H1 (cell line): ENCODE data around the gene ASF1B. TPM values are rescaled to one million over a fixed set of nuclear protein-coding genes. Genes with fewer than 3 reads are reported as not detected.
"Not testable (repeated sequence)": the region's sequence is repeated elsewhere in the genome, so short reads cannot be mapped to it uniquely, and the experiment has no call there.

Experiments used
- CTCF ChIA-PET: fragments of 300-600 bp; sonication (Branson Sonifier 250); formaldehyde crosslinking; loops from one replicate; lab custom pipeline; 2021; ENCODE audit not compliant: partially characterized antibody; lab: Charles Lee
- POLR2A ChIA-PET: fragments of 300-600 bp; sonication (Branson Sonifier 250); formaldehyde crosslinking; loops from one replicate; lab custom pipeline; 2021; ENCODE audit warnings: inconsistent platforms; ENCODE audit not compliant: partially characterized antibody; lab: Charles Lee
- DNase-seq, 2 experiments: peaks; one replicate each; pipeline versions ENCODE4 v3.0.0 to v3.0.0-alpha.2; 2010 to 2022; ENCODE audit warnings: low spot score in 2 of 2, low read depth in 1 of 2, mixed read lengths in 1 of 2
- FAIRE-seq: peaks from 2 replicates; lab custom pipeline; 2011; peaks lifted over from hg19 to GRCh38; lab: Jason Lieb, UNC
- H2AFZ ChIP-seq: 2 replicates; pipeline ENCODE4 v1.8.1; 2012; ENCODE audit warnings: low read length, inconsistent platforms
- H2AK5ac ChIP-seq: 2 replicates; pipeline ENCODE4 v1.6.1; 2013; ENCODE audit warnings: low read depth, low read length
- H2BK120ac ChIP-seq: replicated peaks from 2 replicates; pipeline ENCODE3; 2013; ENCODE audit warnings: low read depth, low read length, inconsistent platforms
- H2BK12ac ChIP-seq: 2 replicates; pipeline ENCODE4 v1.6.1; 2013; ENCODE audit warnings: low read depth, low read length
- H2BK15ac ChIP-seq: 2 replicates; pipeline ENCODE4 v1.6.1; 2013; ENCODE audit warnings: low read length
- H2BK20ac ChIP-seq: 2 replicates; pipeline ENCODE4 v1.6.1; 2013; ENCODE audit warnings: low read length
- H2BK5ac ChIP-seq: 2 replicates; pipeline ENCODE4 v1.6.1; 2013; ENCODE audit warnings: low read depth, low read length
- H3K14ac ChIP-seq: 2 replicates; pipeline ENCODE4 v1.6.1; 2013; ENCODE audit warnings: inconsistent platforms; ENCODE audit not compliant: insufficient read length
- H3K18ac ChIP-seq: 2 replicates; pipeline ENCODE4 v1.6.1; 2013; ENCODE audit warnings: low read length; ENCODE audit errors: extremely low read depth
- H3K23ac ChIP-seq: 2 replicates; pipeline ENCODE4 v1.6.1; 2013; ENCODE audit warnings: inconsistent platforms; ENCODE audit not compliant: insufficient read length
- H3K23me2 ChIP-seq: 2 replicates; pipeline ENCODE4 v1.6.1; 2013; ENCODE audit warnings: low read depth, low read length
- H3K27ac ChIP-seq: 2 replicates; pipeline ENCODE4 v1.6.1; 2011; ENCODE audit warnings: low read depth, low read length, inconsistent platforms
- H3K27me3 ChIP-seq, 4 experiments: replicated peaks in 1 of 4; 1 replicate in 1 of 4; 2 replicates in 3 of 4; pipeline versions ENCODE4 v1.6.1 to v1.8.1; 2011 to 2013; ENCODE audit warnings: low read length in 3 of 4, mild to moderate bottlenecking in 3 of 4, inconsistent platforms in 2 of 4, mixed read lengths in 2 of 4, moderate library complexity in 1 of 4; ENCODE audit not compliant: control insufficient read depth in 3 of 4, insufficient read depth in 3 of 4; ENCODE audit errors: extremely low read depth in 1 of 4
- H3K36me3 ChIP-seq, 4 experiments: 2 replicates each; pipeline versions ENCODE4 v1.6.1 to v1.8.1; 2011 to 2013; ENCODE audit warnings: mild to moderate bottlenecking in 4 of 4, low read length in 3 of 4, moderate library complexity in 2 of 4, control low read depth in 1 of 4, inconsistent platforms in 1 of 4; ENCODE audit not compliant: insufficient read depth in 4 of 4, control insufficient read depth in 2 of 4
- H3K4ac ChIP-seq: replicated peaks from 2 replicates; pipeline ENCODE3; 2013; ENCODE audit warnings: low read length, low read depth, mixed read lengths, inconsistent platforms; ENCODE audit not compliant: insufficient read length
- H3K4me1 ChIP-seq, 4 experiments: replicated peaks in 1 of 4; 1 replicate in 1 of 4; 2 replicates in 3 of 4; pipeline versions ENCODE4 v1.6.1 to v1.8.1; 2011 to 2013; ENCODE audit warnings: low read length in 3 of 4, inconsistent platforms in 2 of 4, mixed read lengths in 1 of 4; ENCODE audit not compliant: insufficient read depth in 4 of 4, control insufficient read depth in 3 of 4
- H3K4me2 ChIP-seq, 2 experiments: 2 replicates each; pipeline versions ENCODE4 v1.6.1 to v1.8.1; 2011 to 2013; ENCODE audit warnings: low read depth in 2 of 2, low read length in 2 of 2, control low read depth in 1 of 2, inconsistent platforms in 1 of 2, mild to moderate bottlenecking in 1 of 2; ENCODE audit not compliant: insufficient read depth in 1 of 2
- H3K4me3 ChIP-seq, 4 experiments: fragments of 200-600, 300-600 bp in 1 of 4; sonication (generic), shearing (Covaris generic), sonication (Bioruptor Twin) in 1 of 4; 2 replicates each; pipeline versions ENCODE4 v1.5.1 to v1.8.1; 2011 to 2016; ENCODE audit warnings: low read length in 4 of 4, low read depth in 3 of 4, control low read depth in 2 of 4, inconsistent platforms in 2 of 4, mild to moderate bottlenecking in 2 of 4, mixed read lengths in 1 of 4, moderate library complexity in 1 of 4; ENCODE audit not compliant: insufficient read depth in 2 of 4; ENCODE audit errors: extremely low read depth in 1 of 4
- H3K56ac ChIP-seq: replicated peaks from 2 replicates; pipeline ENCODE3; 2013; ENCODE audit warnings: low read depth, mild to moderate bottlenecking, mixed read lengths, low read length, inconsistent platforms; ENCODE audit not compliant: insufficient read length
- H3K79me1 ChIP-seq: 2 replicates; pipeline ENCODE4 v1.6.1; 2013; ENCODE audit warnings: low read depth, low read length, control low read depth
- H3K79me2 ChIP-seq, 2 experiments: 2 replicates each; pipeline versions ENCODE4 v1.6.1 to v1.8.1; 2012 to 2013; ENCODE audit warnings: low read length in 2 of 2, mild to moderate bottlenecking in 2 of 2, inconsistent platforms in 1 of 2; ENCODE audit not compliant: insufficient read depth in 2 of 2, control insufficient read depth in 1 of 2
- H3K9ac ChIP-seq, 4 experiments: replicated peaks in 1 of 4; 1 replicate in 1 of 4; 2 replicates in 3 of 4; pipeline versions ENCODE4 v1.6.1 to v1.8.1; 2011 to 2013; ENCODE audit warnings: low read depth in 3 of 4, low read length in 3 of 4, control low read depth in 2 of 4, mild to moderate bottlenecking in 2 of 4, moderate library complexity in 2 of 4, inconsistent platforms in 1 of 4; ENCODE audit errors: extremely low read depth in 1 of 4
- H3K9me3 ChIP-seq, 2 experiments: 2 replicates each; pipeline versions ENCODE4 v1.6.1 to v1.8.1; 2012 to 2013; ENCODE audit warnings: mild to moderate bottlenecking in 2 of 2, moderate library complexity in 2 of 2, control low read depth in 1 of 2, inconsistent platforms in 1 of 2, low read depth in 1 of 2, low read length in 1 of 2, mixed read lengths in 1 of 2; ENCODE audit not compliant: insufficient read depth in 2 of 2
- H4K20me1 ChIP-seq, 2 experiments: replicated peaks in 1 of 2; 2 replicates each; pipeline versions ENCODE3 to v1.8.1; 2011 to 2013; ENCODE audit warnings: inconsistent platforms in 2 of 2, low read length in 2 of 2, mild to moderate bottlenecking in 1 of 2; ENCODE audit not compliant: insufficient read depth in 2 of 2, control insufficient read depth in 1 of 2
- H4K5ac ChIP-seq: 2 replicates; pipeline ENCODE4 v1.6.1; 2013; ENCODE audit warnings: low read length, low read depth, mixed read lengths, inconsistent platforms; ENCODE audit not compliant: insufficient read length
- H4K8ac ChIP-seq: 2 replicates; pipeline ENCODE4 v1.8.0; 2013; ENCODE audit warnings: mild to moderate bottlenecking, moderate library complexity, low read length, inconsistent platforms; ENCODE audit not compliant: insufficient read depth; ENCODE audit errors: extremely low read depth
- H4K91ac ChIP-seq: replicated peaks from 2 replicates; pipeline ENCODE3; 2013; ENCODE audit warnings: low read length, mixed read lengths, inconsistent platforms; ENCODE audit not compliant: insufficient read length
- WGBS, 2 experiments: shearing (Covaris generic) in 1 of 2; methylation state at CpG; one replicate each; pipeline versions ENCODE4 v1.1.6 to v1.1.7; 2013 to 2015; ENCODE audit warnings: low lambda C conversion rate in 2 of 2, mixed read lengths in 2 of 2, inconsistent platforms in 1 of 2, low coverage in 1 of 2, missing lambda C conversion rate in 1 of 2; ENCODE audit not compliant: insufficient replicate concordance in 2 of 2, insufficient coverage in 1 of 2, insufficient read length in 1 of 2; ENCODE audit errors: extremely low coverage in 1 of 2, missing lambda C conversion rate in 1 of 2; 5-methylcytosine and 5-hydroxymethylcytosine counted together
- polyA plus RNA-seq, 7 experiments: library from polyadenylated mRNA; depleted of rRNA in 3 of 7; stranded (reverse) in 5 of 7; unstranded in 2 of 7; fragments of >200 nt in 5 of 7; fragments of 200-250 nt in 2 of 7; gene quantifications; 1 replicate in 5 of 7; 2 replicates in 1 of 7; 4 replicates in 1 of 7; pipeline versions ENCODE4 v1.2.1 to v1.2.3, GENCODE V29; 2011 to 2013; ENCODE audit warnings: missing spikeins in 2 of 7, mixed read lengths in 2 of 7
- total RNA-seq: library from RNA; stranded (reverse); fragmentation: NEBNext Ultra II Directional; extraction: Animal tissue kit (Norgen Biotek cat#: 25700); gene quantifications from 2 replicates; pipeline ENCODE4 v1.2.1, GENCODE V29; 2021

Gene ASF1B
- total and polyA plus RNA-seq, 2 of the 8 experiments (the other 6 are each of a cell fraction or from before 2014, with no cell fraction given), result 32.6 to 59.2 TPM

- H3K4me3 ChIP-seq, H3K18ac ChIP-seq, CTCF ChIA-PET, H3K56ac ChIP-seq, H3K4ac ChIP-seq, H3K14ac ChIP-seq, H2BK12ac ChIP-seq, H3K4me1 ChIP-seq, H3K4me2 ChIP-seq, H2AFZ ChIP-seq, H4K5ac ChIP-seq, H3K9ac ChIP-seq, H2AK5ac ChIP-seq, H3K27ac ChIP-seq, FAIRE-seq, H3K9me3 ChIP-seq, H2BK5ac ChIP-seq, H3K27me3 ChIP-seq, H2BK15ac ChIP-seq, H2BK120ac ChIP-seq, H3K79me1 ChIP-seq, H2BK20ac ChIP-seq, H4K8ac ChIP-seq, H4K91ac ChIP-seq, DNase-seq, H3K23me2 ChIP-seq, H3K23ac ChIP-seq: not testable (repeated sequence)
- Histone ChIP-seq H3K79me2 (peaks cover 0 to 15% of the 10 kb centered on the region in 2 experiments; a peak in 2 of 4 replicates), H4K20me1 (peaks cover 16 to 37% of the 10 kb centered on the region in 2 experiments), H3K36me3 (peaks cover 5 to 19% (median 12%) of the 10 kb centered on the region in 4 experiments; a peak in 6 of 8 replicates)
- POLR2A ChIA-PET, result interaction anchor here (1.4 kb wide), 1 partner anchor 14 kb away, joined by 5 read pairs; no protein-coding TSS in a partner anchor
- 93% methylated on average over 12 of the region's 12 CpGs; no CpG with 5 or more reads in 1 of the 2 experiments for WGBS, 2 experiments
Measured at GRCh38 chr19:14181199-14181598, 44.8 kb upstream of the ASF1B start.
